Gastrocnemius medialis (tissue), 4 donors: Measurements from ENCODE around the gene LCN10. TPM values are rescaled to one million over a fixed set of nuclear protein-coding genes. Genes with fewer than 3 reads are reported as not detected.

Experiments
- ATAC-seq, 2 donors: fragments of 150-250 bp; one replicate each; pipeline ENCODE4 v1.9.1; 2016
- DNase-seq, 2 donors: peaks; one replicate each; pipeline ENCODE4 v3.0.0-alpha.2; 2019
- H3K27ac ChIP-seq, 4 donors: fragments of 200-600 bp; sonication (generic); 1 replicate in 1 of 4; 2 replicates in 3 of 4; pipeline ENCODE4 v1.5.1; 2016 to 2018; ENCODE audit warnings: mild to moderate bottlenecking in 2 of 4, moderate library complexity in 1 of 4
- H3K27me3 ChIP-seq, 3 donors: fragments of 200-600 bp; sonication (generic) in 2 of 3; 1 replicate in 1 of 3; 2 replicates in 2 of 3; pipeline versions ENCODE4 v1.5.1 to v1.6.0; 2016 to 2019; ENCODE audit warnings: mild to moderate bottlenecking in 1 of 3, moderate library complexity in 1 of 3
- H3K36me3 ChIP-seq, 2 donors: fragments of 200-600 bp; sonication (generic) in 1 of 2; one replicate each; pipeline ENCODE4 v1.5.1; 2017 to 2018
- H3K4me1 ChIP-seq, 2 donors: fragments of 200-600 bp; sonication (generic) in 1 of 2; one replicate each; pipeline ENCODE4 v1.5.1; 2016 to 2017; ENCODE audit warnings: mild to moderate bottlenecking in 2 of 2
- H3K4me3 ChIP-seq, 4 donors: fragments of 200-600 bp; sonication (generic) in 3 of 4; 1 replicate in 1 of 4; 2 replicates in 3 of 4; pipeline ENCODE4 v1.5.1; 2016 to 2019; ENCODE audit warnings: mild to moderate bottlenecking in 2 of 4
- H3K9me3 ChIP-seq, 3 donors: fragments of 200-600 bp; sonication (generic) in 2 of 3; 1 replicate in 1 of 3; 2 replicates in 2 of 3; pipeline ENCODE4 v1.5.1; 2016 to 2019
- POLR2A ChIP-seq, 2 donors: fragments of 450-650 bp; IDR thresholded peaks; one replicate each; pipeline ENCODE4 v1.6.1; 2017; ENCODE audit warnings: antibody characterized with exemption in 2 of 2, mild to moderate bottlenecking in 2 of 2, moderate library complexity in 2 of 2
- in situ Hi-C, 4 donors: fragments of 200-750 bp; cut with MboI; loops; one replicate each; pipeline versions ENCODE4 v1.15.0 to v1.8.0; 2017; ENCODE audit warnings: low sequenced_read_pairs in 4 of 4
- intact Hi-C: fragments of 100-400 bp; cut with DNase I; formaldehyde crosslinking; loops from one replicate; pipeline ENCODE4 v1.15.1; 2023; ENCODE audit warnings: low total_unique reads
- total RNA-seq, 4 donors: library from RNA; depleted of rRNA; stranded (reverse); fragments of >200 nt; gene quantifications; one replicate each; pipeline versions ENCODE4 v1.1.0 to v1.2.3, GENCODE V29; 2016
- TF ChIP-seq, protein P1 (sequence below), 5 experiments: fragments of 450-650 bp in 3 of 5; fragments of 200-600 bp in 2 of 5; sonication (generic) in 2 of 5; IDR thresholded peaks in 4 of 5; conservative IDR thresholded peaks in 1 of 5; 1 replicate in 4 of 5; 2 replicates in 1 of 5; pipeline ENCODE4 v1.5.1; 2016 to 2019; ENCODE audit warnings: antibody characterized with exemption in 5 of 5, mild to moderate bottlenecking in 3 of 5, moderate library complexity in 3 of 5

LCN10 gene
- total RNA-seq, 4 donors from 2014 or later, result 0.61 to 4.7 (median 1.6) TPM

DNA sequence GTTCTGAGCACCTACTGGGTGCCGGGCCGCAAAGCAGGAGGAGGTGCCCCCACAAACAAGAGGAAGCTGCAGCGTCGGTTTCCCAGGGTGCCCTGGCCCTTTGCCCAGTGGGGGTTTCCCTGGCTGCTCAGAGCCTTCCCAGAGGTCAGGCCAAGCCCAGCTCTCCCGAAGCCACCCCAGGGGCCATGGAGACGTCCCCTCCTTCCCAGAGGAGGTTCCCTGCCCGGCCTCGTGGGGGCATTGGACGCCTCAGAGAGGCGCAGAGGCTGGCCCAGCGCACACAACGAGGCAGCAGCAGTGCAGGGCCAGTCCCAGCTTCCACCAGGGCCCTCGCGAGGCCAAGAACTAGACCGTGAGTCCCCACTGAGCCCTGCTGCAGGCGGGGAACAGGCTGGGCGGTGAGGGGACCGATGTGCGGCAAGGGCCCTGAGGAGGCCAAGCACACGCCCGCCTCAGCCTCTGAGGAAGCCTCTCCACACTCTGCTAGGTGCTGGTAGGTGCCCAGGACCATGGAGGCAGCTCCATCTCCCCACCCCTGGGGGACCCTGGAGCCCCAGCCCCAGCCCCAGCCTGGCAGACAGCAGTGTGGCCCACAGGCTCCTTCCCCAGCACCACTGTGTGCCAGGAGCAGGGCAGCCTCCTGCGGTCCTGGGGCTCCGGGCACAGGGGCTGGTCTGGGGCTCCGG, 23.4 kb downstream of the LCN10 start:
- in situ Hi-C loops, result no loop called here
- ATAC-seq (no peak), DNase-seq (no peak)
- peak overlapping the region in 1 of 4 donors; percentile 51 for H3K27ac ChIP-seq
- TF ChIP-seq POLR2A (IDR thresholded peaks at IDR 0.05), result no peak
- no peak overlapping the region for H3K4me3 ChIP-seq
- peaks cover 7 to 12% (median 9%) of the 10 kb centered on the region in 3 donors for H3K27me3 ChIP-seq
- H3K36me3 ChIP-seq, result peaks cover 0 to 30% of the 10 kb centered on the region in 2 donors
- peaks cover 0 to 8% of the 10 kb centered on the region in 2 donors for H3K4me1 ChIP-seq
- H3K9me3 ChIP-seq, result no peaks in the 10 kb centered on the region
- intact Hi-C loops, result no loop called here

DNA sequence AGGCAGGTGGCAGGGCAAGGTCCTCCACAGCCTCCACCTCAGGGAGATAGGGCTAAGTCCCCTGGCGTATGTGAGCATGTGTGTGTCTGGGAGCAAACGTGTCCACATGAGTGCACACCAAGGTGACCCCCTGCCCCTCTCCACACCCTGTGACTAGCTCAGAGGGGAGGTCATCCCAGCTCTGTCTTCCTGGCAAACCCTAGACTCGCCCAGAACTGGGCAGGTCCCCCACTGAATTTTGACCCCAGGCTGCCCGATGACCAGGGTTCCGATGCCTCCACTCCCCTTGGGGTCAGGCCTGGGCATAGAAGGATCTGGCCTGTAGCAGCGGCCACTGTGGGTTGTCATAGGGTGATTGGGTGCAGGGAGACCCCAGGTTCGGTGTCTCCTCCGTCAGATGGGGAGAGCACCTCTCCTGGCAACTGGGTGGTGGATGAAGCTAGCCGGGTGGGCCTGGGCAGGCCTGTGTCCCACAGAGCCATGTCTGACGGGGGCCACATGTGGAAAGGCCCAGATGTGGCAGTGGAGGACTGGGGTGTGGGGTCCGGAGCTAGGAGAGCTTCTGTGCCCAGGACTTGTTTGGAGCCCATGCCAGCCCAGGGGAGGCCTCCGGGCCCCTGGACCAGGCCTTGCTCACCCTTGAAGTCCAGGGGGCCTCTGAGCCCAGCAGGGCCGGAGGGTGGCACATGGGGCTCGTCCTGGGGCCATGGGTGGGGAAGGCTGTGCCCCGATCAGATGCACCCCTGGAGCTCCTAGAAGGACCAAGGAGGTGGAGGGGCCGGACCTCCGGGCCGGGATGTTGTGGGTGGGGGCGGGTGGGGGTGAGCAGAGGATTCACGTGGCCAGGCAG, 24.2 kb downstream of the LCN10 start:
- H3K4me1 ChIP-seq, result peaks cover 0 to 8% of the 10 kb centered on the region in 2 donors
- DNase-seq (no peak), ATAC-seq (no peak)
- H3K27me3 ChIP-seq, result peaks cover 11 to 20% (median 17%) of the 10 kb centered on the region in 3 donors
- H3K36me3 ChIP-seq, result peaks cover 0 to 23% of the 10 kb centered on the region in 2 donors
- no peaks in the 10 kb centered on the region for H3K9me3 ChIP-seq
- intact Hi-C loops, result no loop called here
- no peak for TF ChIP-seq POLR2A (IDR thresholded peaks at IDR 0.05)
- TF ChIP-seq, protein P1, sequence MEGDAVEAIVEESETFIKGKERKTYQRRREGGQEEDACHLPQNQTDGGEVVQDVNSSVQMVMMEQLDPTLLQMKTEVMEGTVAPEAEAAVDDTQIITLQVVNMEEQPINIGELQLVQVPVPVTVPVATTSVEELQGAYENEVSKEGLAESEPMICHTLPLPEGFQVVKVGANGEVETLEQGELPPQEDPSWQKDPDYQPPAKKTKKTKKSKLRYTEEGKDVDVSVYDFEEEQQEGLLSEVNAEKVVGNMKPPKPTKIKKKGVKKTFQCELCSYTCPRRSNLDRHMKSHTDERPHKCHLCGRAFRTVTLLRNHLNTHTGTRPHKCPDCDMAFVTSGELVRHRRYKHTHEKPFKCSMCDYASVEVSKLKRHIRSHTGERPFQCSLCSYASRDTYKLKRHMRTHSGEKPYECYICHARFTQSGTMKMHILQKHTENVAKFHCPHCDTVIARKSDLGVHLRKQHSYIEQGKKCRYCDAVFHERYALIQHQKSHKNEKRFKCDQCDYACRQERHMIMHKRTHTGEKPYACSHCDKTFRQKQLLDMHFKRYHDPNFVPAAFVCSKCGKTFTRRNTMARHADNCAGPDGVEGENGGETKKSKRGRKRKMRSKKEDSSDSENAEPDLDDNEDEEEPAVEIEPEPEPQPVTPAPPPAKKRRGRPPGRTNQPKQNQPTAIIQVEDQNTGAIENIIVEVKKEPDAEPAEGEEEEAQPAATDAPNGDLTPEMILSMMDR (IDR thresholded peaks at IDR 0.05 in 4 of 5, conservative IDR thresholded peaks at IDR 0.05 in 1 of 5), result no peak
- no peak overlapping the region for H3K4me3 ChIP-seq
- in situ Hi-C loops, result no loop called here
- peak overlapping the region in 2 of 4 donors; percentile 27 to 51 for H3K27ac ChIP-seq

DNA sequence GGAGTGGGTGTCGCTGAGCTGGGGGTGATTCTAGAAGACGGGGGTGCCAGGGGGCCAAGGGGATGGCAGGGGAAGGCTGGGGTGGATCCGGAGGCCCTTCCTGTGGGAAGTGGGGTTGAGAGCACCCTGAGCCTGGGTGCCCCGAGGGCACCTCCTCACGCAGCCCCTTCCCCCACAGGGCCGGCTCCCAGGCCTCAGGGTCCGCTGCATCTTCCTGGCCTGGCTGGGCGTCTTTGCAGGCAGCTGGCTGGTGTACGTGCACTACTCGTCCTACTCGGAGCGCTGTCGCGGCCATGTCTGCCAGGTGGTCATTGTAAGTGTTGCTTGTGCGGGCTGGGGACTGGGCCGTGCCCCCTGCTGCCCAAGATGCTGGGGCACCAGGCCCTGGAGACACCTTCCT, 25.3 kb downstream of the LCN10 start:
- H3K9me3 ChIP-seq, result no peaks in the 10 kb centered on the region
- intact Hi-C loops, result no loop called here
- peaks cover 0 to 13% of the 10 kb centered on the region in 2 donors for H3K4me1 ChIP-seq
- in situ Hi-C loops, result no loop called here
- DNase-seq (no peak), ATAC-seq (no peak)
- H3K27me3 ChIP-seq, result peaks cover 18 to 30% (median 27%) of the 10 kb centered on the region in 3 donors
- H3K36me3 ChIP-seq, result peaks cover 0 to 11% of the 10 kb centered on the region in 2 donors
- TF ChIP-seq POLR2A (IDR thresholded peaks at IDR 0.05), result no peak
- TF ChIP-seq, protein P1 (IDR thresholded peaks at IDR 0.05 in 4 of 5, conservative IDR thresholded peaks at IDR 0.05 in 1 of 5), result no peak
- no peak overlapping the region for H3K4me3 ChIP-seq
- no peak overlapping the region for H3K27ac ChIP-seq

DNA sequence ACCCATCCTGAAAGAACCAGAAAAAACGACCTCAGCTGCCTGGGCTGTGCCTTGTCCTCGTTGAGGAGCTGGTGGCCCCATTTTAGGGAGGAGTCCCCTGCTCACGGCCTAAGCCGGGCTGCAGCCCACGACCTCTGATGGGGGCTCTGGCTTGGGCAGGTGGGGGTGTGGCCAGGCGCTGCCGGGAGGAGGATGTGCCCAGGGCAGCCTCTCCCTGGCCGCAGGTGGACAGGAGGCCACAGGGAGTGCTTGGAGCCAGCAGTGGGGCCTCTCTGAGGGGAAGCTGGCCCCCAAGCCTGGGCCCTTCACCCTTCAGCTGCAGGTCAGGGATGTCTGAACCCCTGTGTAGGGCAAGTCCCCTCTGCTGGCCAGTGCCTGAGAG, 27.9 kb downstream of the LCN10 start:
- H3K27ac ChIP-seq, result peak overlapping the region; percentile 33 to 81 (median 66)
- intact Hi-C loops (no loop called here), in situ Hi-C loops (no loop called here)
- H3K4me1 ChIP-seq, result peaks cover 0 to 10% of the 10 kb centered on the region in 2 donors
- no peak for TF ChIP-seq POLR2A (IDR thresholded peaks at IDR 0.05)
- TF ChIP-seq, protein P1 (IDR thresholded peaks at IDR 0.05 in 4 of 5, conservative IDR thresholded peaks at IDR 0.05 in 1 of 5), result no peak
- ATAC-seq (peak in 1 of 2 donors; percentile 11), DNase-seq (no peak)
- H3K36me3 ChIP-seq, result no peaks in the 10 kb centered on the region
- no peaks in the 10 kb centered on the region for H3K9me3 ChIP-seq
- no peak overlapping the region for H3K4me3 ChIP-seq
- H3K27me3 ChIP-seq, result peaks cover 24 to 38% (median 36%) of the 10 kb centered on the region in 3 donors
